Coronary artery (tissue), 2 donors: ENCODE measurements around the gene PHTF2.

Experiments used
- DNase-seq: peaks from one replicate; pipeline ENCODE4 v3.0.0-alpha.2; 2017; ENCODE audit warnings: low spot score
- H3K27ac ChIP-seq, 2 donors: fragments of 200-600 bp; sonication (generic); one replicate each; pipeline ENCODE4 v1.5.1; 2016 to 2019
- H3K4me3 ChIP-seq: fragments of 200-600 bp; sonication (generic); 2 replicates; pipeline ENCODE4 v1.5.1; 2016; ENCODE audit warnings: mild to moderate bottlenecking, moderate library complexity
- CTCF ChIP-seq: fragments of 200-600 bp; sonication (generic); IDR thresholded peaks from one replicate; pipeline ENCODE4 v1.5.1; 2019; ENCODE audit warnings: antibody characterized with exemption

Gene PHTF2

GRCh38 chr7:77899516-77899915, 100.9 kb downstream of the PHTF2 start:
- Histone ChIP-seq H3K4me3 (no peak overlapping the region), H3K27ac (no peak overlapping the region)
- no peak for TF ChIP-seq CTCF
- no peak for DNase-seq

GRCh38 chr7:77903597-77903996, 105.0 kb downstream of the PHTF2 start:
- no peak for TF ChIP-seq CTCF
- no peak overlapping the region for H3K4me3 ChIP-seq
- H3K27ac ChIP-seq: no peak overlapping the region
- no peak for DNase-seq

GRCh38 chr7:77904252-77904651, 105.7 kb downstream of the PHTF2 start:
- no peak for DNase-seq
- H3K27ac ChIP-seq: no peak overlapping the region
- H3K4me3 ChIP-seq: no peak overlapping the region
- TF ChIP-seq CTCF: no peak

- no peak for TF ChIP-seq CTCF
- no peak for DNase-seq
- Histone ChIP-seq H3K4me3 (no peak overlapping the region), H3K27ac (no peak overlapping the region)
Measured at GRCh38 chr7:77907281-77907680, 108.7 kb downstream of the PHTF2 start.

GRCh38 chr7:77908664-77909063, 110.1 kb downstream of the PHTF2 start:
- DNase-seq: no peak
- Histone ChIP-seq H3K27ac (no peak overlapping the region), H3K4me3 (no peak overlapping the region)
- no peak for TF ChIP-seq CTCF

GRCh38 chr7:77910124-77910523, 111.6 kb downstream of the PHTF2 start:
- Histone ChIP-seq H3K4me3 (no peak overlapping the region), H3K27ac (no peak overlapping the region)
- no peak for DNase-seq
- TF ChIP-seq CTCF: no peak

GRCh38 chr7:77912293-77912692, 113.7 kb downstream of the PHTF2 start:
- peak overlapping the region in 1 of 2 donors; percentile 47 for H3K27ac ChIP-seq
- no peak for TF ChIP-seq CTCF
- DNase-seq: no peak
- no peak overlapping the region for H3K4me3 ChIP-seq
